ENCODE data around the gene TRAF4.
A peak's percentile ranks its signal among the peaks of the same experiment; 100 is the strongest.

TRAF4 gene

DNA sequence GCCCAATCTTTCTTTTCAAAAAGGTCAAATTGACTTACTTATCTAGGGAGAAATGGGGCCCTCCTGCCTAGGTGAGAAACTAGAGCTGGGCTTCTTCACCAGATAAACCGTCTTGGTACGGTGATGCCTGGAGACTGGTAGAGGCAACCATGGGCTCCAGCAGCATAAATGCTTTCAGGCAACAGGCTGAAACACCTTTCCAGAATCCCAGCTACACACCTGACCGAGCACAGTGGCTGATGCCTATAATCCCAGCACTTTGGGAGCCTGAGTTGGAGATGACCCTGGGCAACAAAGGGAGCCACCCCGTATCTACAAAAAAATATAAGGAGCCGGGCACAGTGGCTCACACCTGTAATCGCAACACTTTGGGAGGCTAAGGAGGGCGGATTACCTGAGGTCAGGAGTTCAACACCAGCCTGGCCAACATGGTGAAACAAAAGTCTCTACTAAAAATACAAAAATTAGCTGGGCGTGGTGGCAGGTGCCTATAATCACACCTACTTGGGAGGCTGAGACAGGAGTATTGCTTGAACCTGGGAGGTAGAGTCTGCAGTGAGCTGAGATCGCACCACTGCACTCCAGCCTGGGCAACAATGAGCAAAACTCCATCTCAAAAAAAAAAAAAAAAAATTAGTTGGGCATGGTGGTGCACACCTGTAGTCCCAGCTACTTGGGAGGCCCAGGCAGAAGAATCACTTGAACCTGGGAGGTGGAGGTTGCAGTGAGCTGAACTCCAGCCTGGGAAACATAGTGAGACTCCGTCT, 8.0 kb downstream of the TRAF4 start:
- TF ChIP-seq CTCF (IDR thresholded peaks at IDR 0.05; ENCODE audit: low read depth, low read length), result no peak
- no peak overlapping the region for H3K4me3 ChIP-seq (replicated peaks in 1 of 2; ENCODE audit: low read depth in 2 of 2, low read length in 2 of 2)
- no peak for DNase-seq (ENCODE audit: low read depth in 2 of 2)

- no peak for TF ChIP-seq CTCF (IDR thresholded peaks at IDR 0.05; ENCODE audit: low read depth, low read length)
- peak in 1 of 2 donors; percentile 43 for DNase-seq (ENCODE audit: low read depth in 2 of 2)
- H3K4me3 ChIP-seq (replicated peaks in 1 of 2; ENCODE audit: low read depth in 2 of 2, low read length in 2 of 2), result no peak overlapping the region
These were observed 11.7 kb downstream of the TRAF4 start for GRCh38 chr17:28755486-28755885.

DNA sequence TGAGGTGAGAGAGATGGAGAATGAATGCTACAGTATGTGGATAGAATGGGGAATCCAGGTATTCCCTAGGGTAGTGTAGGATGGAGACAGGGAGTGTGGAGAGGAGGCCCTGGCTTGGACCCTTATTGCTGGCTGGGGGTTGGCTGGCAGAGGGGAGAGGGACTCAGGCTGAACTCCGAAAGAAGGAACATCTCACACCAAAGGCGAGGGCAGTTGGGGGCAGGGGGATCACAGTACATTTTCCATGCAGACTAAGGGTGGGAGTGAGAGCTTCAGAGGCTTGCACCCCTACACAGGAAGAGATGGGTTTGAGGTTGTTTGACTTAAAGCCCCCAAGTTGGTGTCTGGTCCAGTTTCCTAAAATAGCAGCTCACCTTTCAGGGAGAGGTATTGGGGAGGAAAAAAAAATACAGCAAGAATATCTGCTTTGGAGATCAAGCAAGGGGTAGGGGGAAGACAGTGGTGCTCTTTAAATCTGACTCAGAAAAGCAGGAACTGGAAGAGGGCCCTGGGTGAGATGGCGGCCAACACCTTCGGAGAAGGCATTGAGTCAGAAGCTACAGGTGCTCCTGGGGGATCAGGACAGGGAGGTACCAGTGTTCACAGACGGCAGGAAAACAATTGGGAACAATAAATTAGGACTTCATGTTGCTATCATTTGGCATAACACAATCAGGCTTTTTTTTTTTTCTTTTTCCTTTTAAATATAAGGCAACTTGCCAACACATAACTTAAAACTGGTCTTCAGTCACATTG, 12.4 kb downstream of the TRAF4 start:
- DNase-seq (ENCODE audit: low read depth in 2 of 2), result peak in 1 of 2 donors; percentile 32
- TF ChIP-seq CTCF (IDR thresholded peaks at IDR 0.05; ENCODE audit: low read depth, low read length), result no peak

GRCh38 chr17:28758411-28759121, 14.8 kb downstream of the TRAF4 start:
- TF ChIP-seq CTCF (IDR thresholded peaks at IDR 0.05; ENCODE audit: low read depth, low read length), result no peak
- H3K4me3 ChIP-seq (replicated peaks in 1 of 2; ENCODE audit: low read depth in 2 of 2, low read length in 2 of 2), result no peak overlapping the region
- DNase-seq (ENCODE audit: low read depth in 2 of 2), result no peak

More for the DNA sequence above, 12.4 kb downstream of the TRAF4 start:
- H3K4me3 ChIP-seq (replicated peaks in 1 of 2; ENCODE audit: low read depth in 2 of 2, low read length in 2 of 2), result no peak overlapping the region

DNA sequence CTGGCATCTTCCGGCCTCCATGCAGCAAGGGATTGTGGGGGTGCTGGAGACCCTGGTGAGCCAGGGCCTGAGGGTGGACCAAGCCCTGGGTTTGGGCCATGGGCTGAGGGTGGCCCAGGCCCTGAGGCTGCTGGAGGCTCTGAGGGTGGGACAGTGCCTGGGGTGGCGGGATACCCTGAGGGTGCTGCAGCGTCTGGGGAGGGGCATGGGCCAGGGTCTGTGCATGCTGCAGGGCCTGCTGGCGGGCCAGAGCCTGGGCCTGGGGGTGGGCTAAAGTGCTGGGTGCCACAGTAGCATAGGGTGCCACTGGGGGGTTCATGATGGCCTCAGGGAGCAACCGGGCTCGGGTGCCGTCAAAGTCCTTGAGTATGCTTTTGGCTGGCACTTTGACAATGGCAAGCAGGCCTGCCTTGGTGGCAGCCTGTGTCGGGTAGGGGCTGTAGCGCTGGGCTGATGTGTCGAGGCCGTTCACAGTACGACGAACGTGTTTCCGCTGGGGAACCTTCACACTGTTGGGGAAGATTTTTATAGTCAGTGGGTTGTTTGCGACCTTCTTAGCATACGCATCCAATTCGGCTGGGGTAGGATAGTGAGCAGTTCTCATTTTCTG, 15.6 kb downstream of the TRAF4 start:
- no peak for TF ChIP-seq CTCF (IDR thresholded peaks at IDR 0.05; ENCODE audit: low read depth, low read length)
- no peak overlapping the region for H3K4me3 ChIP-seq (replicated peaks in 1 of 2; ENCODE audit: low read depth in 2 of 2, low read length in 2 of 2)
- DNase-seq (ENCODE audit: low read depth in 2 of 2), result no peak

Measured in cardiac fibroblast (primary cell).